HCEC 1CT (cell line): ENCODE results near the gene PADI3.
"Not testable (repeated sequence)": the region's sequence is repeated elsewhere in the genome, so short reads cannot be mapped to it uniquely, and the experiment has no call there.

Source experiments
- DNase-seq: peaks from one replicate; pipeline ENCODE4 v3.0.0-alpha.2; 2017

The PADI3 gene

GRCh38 chr1:17216078-17216477 is 32.8 kb upstream of the PADI3 start:
- DNase-seq = no peak

- DNase-seq = no peak
These were observed 31.3 kb upstream of the PADI3 start for GRCh38 chr1:17217607-17218006.

GRCh38 chr1:17218939-17219338 is 30.0 kb upstream of the PADI3 start:
- no peak for DNase-seq

GRCh38 chr1:17220287-17220686 is 28.6 kb upstream of the PADI3 start:
- DNase-seq = no peak

DNA sequence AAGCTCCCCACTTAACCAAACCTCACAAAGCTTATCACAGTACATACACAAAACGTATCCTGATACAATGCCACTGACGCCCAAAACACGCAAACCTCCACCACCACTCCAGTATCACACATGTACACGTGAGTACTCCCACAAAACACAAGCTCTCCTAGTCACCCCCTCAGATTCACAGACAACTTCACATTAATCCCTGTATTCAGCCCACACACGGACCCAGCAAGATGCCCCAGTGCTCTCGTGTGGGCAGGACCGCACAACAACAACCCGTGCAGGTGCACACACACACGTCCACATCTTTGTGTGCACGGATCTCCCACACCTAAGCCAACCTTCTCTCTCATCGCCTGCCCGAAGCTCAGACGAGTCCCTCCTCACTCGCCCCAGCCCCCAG is 26.3 kb upstream of the PADI3 start:
- no peak for DNase-seq

GRCh38 chr1:17224434-17224833 is 24.5 kb upstream of the PADI3 start:
- no peak for DNase-seq

- no peak for DNase-seq
These were observed 23.8 kb upstream of the PADI3 start for GRCh38 chr1:17225140-17225539.

GRCh38 chr1:17227358-17227915 is 21.5 kb upstream of the PADI3 start:
- DNase-seq = no peak

GRCh38 chr1:17228619-17229018 is 20.3 kb upstream of the PADI3 start:
- DNase-seq = no peak

DNA sequence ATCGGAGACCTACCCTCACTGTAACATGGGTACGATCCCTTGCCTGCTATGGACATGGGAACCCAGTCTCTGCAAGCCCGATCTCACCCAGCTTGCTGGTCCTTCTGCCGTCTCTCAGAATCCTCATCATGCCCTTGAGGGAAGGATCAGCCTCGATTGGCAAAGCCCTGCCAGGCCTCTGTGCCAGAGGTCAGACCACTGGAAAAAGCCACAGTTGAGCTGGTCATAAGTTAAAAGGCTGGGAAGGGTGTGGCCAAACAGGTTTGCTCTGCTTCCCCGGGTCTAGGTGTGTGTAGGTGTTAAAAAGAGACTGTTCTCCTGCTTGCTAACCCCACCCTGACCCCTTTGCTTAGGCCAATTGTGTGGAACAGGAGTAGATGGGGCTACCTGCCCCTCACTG is 19.5 kb upstream of the PADI3 start:
- DNase-seq = no peak

GRCh38 chr1:17230106-17230505 is 18.8 kb upstream of the PADI3 start:
- DNase-seq = no peak

GRCh38 chr1:17230671-17231310 is 18.1 kb upstream of the PADI3 start:
- no peak for DNase-seq

GRCh38 chr1:17232759-17233661 is 15.9 kb upstream of the PADI3 start:
- DNase-seq = peak; percentile 89

- DNase-seq = peak; percentile 85
These were observed 15.1 kb upstream of the PADI3 start for GRCh38 chr1:17233675-17234320.

DNA sequence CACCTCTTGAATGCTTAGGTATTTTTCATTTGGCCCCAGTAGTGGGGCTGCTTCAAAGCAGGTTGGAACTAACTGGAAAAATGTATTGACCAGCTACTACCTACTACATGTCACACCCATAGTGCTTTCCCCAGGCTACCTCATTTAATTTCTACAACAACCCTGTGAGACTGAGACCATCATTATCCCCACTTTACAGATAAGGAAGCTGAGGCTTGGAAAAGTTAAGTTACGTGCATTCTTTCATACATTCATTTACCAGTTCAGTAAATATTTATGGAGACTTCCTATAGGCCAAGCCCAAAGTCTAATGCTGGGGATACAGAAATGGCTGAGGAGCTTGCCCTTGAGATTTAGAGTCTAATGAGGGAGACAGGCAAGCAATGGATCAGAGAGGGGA is 14.5 kb upstream of the PADI3 start:
- DNase-seq = no peak

DNA sequence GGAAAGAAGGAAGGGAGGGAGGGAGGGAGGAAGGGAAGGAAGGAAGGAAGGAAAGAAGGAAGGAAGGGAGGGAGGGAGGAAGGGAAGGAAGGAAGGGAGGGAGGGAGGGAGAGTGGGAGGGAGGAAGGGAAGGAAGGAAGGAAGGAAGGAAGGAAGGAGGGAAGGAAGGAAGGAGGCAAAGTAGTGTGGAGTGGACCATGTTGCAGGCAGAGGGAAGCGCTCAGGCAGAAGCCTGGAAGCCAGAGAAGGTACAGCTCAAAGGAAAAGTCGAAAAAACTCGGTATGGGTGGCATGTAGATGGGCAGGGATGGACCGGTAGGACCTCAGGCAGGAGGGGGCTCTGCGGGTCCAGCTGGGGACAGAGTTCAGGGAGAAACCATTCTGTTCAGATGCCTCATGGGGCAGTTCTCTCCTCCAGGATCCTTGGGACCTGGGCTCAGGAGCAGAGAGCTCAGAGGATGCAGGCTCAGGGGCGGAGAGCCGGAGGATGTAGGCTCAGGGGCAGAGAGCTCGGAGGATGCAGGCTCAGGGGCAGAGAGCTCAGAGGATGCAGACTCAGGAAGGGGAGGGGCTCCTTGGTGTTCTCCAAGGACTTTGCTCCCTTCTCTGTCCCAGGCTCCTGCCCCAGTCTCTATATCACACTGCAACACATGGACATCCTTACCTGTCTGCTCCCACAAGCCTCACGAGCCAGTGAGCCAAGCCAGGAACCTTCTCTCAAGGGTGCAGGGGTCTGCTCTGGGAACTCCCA is 13.6 kb upstream of the PADI3 start:
- DNase-seq = no peak

GRCh38 chr1:17236779-17237560 is 11.9 kb upstream of the PADI3 start:
- peak; percentile 71 for DNase-seq

DNA sequence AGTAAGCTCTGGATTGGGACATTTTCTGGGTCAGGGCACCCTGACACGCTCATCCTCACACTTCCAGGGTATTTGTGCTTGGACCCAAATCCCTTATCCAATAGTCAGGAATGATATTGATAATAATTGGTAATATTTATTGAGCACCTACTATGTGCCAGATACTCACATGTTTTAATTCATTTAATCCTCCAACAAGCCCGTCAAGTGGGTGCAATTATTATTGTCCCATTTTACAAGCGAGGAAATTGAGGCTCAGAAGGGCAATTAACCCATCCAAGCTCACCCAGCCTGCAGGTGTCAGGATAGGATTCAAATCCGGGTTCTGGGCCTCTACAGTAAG is 11.4 kb upstream of the PADI3 start:
- no peak for DNase-seq

DNA sequence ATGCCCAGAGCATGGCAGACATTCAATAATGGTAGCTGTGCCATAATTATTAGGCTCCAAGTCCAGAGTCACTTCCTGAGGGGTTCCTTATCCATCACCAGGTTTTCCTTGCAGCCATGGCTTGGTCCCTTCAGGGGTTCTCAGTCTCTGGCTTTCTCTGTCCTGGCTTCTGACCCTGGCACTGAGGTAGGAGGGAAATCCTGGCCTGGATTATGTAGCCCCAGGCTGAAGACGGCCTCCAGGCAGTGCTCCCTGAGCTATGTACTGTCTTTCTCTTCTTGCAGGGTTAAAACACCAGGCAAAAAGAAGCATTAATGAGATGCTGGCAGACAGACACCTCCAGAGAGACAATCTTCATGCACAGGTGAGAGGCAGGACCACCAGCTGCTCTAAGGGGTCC is 9.5 kb upstream of the PADI3 start:
- DNase-seq = peak; percentile 86

DNA sequence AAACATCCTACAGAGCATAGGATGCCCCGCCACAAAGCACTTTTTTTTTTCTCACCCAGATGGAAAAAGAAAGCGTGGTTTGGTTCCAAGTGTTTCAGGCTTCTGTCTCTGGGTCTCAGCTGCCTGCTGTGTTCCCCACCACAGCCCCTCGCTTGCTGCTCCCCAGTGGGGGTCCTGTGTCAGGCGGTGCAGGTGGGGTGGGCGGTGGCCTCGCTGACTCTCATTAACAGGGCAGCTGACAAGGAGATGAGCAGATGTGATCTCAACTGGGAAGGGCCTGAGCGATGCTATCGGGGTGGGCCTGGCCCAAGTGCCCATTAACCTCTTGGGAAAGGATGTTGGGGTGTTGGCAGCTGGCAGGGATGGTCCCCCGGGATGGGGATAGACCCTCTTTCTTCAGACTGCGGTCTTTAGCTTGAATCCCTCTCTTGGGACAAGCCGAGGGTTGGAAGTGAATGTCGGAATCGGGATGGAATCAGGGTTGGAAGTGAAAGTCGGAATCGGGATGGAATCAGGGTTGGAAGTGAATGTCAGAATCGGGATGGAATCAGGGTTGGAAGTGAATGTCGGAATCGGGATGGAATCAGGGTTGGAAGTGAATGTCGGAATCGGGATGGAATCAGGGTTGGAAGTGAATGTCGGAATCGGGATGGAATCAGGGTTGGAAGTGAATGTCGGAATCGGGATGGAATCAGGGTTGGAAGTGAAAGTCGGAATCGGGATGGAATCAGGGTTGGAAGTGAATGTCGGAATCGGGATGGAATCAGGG is 7.7 kb upstream of the PADI3 start:
- DNase-seq = not testable (repeated sequence)

- DNase-seq = not testable (repeated sequence)
These were observed 7.2 kb upstream of the PADI3 start for GRCh38 chr1:17241780-17242074.

GRCh38 chr1:17243274-17243673 is 5.6 kb upstream of the PADI3 start:
- no peak for DNase-seq
